Breast epithelium (tissue), 3 donors: ENCODE data around the gene CAB39.

ENCODE experiments used
- POLR2AphosphoS5 ChIP-seq, 3 donors: sonication (generic); formaldehyde crosslinking; IDR thresholded peaks; one replicate each; pipeline ENCODE4 v1.6.1; 2017; ENCODE audit warnings: antibody characterized with exemption in 3 of 3
- TF ChIP-seq, protein P1 (sequence below), 3 donors: fragments of 450-650 bp; IDR thresholded peaks; one replicate each; pipeline ENCODE4 v1.5.1; 2016 to 2017; ENCODE audit warnings: antibody characterized with exemption in 3 of 3, mild to moderate bottlenecking in 3 of 3, moderate library complexity in 3 of 3

- TF ChIP-seq, protein P1, sequence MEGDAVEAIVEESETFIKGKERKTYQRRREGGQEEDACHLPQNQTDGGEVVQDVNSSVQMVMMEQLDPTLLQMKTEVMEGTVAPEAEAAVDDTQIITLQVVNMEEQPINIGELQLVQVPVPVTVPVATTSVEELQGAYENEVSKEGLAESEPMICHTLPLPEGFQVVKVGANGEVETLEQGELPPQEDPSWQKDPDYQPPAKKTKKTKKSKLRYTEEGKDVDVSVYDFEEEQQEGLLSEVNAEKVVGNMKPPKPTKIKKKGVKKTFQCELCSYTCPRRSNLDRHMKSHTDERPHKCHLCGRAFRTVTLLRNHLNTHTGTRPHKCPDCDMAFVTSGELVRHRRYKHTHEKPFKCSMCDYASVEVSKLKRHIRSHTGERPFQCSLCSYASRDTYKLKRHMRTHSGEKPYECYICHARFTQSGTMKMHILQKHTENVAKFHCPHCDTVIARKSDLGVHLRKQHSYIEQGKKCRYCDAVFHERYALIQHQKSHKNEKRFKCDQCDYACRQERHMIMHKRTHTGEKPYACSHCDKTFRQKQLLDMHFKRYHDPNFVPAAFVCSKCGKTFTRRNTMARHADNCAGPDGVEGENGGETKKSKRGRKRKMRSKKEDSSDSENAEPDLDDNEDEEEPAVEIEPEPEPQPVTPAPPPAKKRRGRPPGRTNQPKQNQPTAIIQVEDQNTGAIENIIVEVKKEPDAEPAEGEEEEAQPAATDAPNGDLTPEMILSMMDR (IDR thresholded peaks at IDR 0.05), result no peak
- TF ChIP-seq POLR2AphosphoS5 (IDR thresholded peaks at IDR 0.05), result no peak
These were observed 16.0 kb upstream of the CAB39 start for GRCh38 chr2:230696670-230697069.
